ENCODE measurements around the gene CARM1. TPM values are rescaled to one million over a fixed set of nuclear protein-coding genes. Genes with fewer than 3 reads are reported as not detected.

CARM1 gene
- polyA plus RNA-seq, 1 donor from 2014 or later = 22.3 TPM

GRCh38 chr19:10846500-10847202 is 24.7 kb upstream of the CARM1 start:
- peaks cover 4% of the 10 kb centered on the region for H3K9me3 ChIP-seq (ENCODE audit: low read length)
- no peak overlapping the region for H2AFZ ChIP-seq (ENCODE audit: low read depth, low read length)
- no peak overlapping the region for H3K27ac ChIP-seq (ENCODE audit: low read length)
- H3K4me3 ChIP-seq (ENCODE audit: low read length) = no peak overlapping the region
- H3K9me2 ChIP-seq (ENCODE audit: insufficient read depth, low read length) = no peaks in the 10 kb centered on the region
- no peaks in the 10 kb centered on the region for H3K79me2 ChIP-seq (replicated peaks; ENCODE audit: insufficient read depth, low read length)
- no peak for TF ChIP-seq RAD21 (conservative IDR thresholded peaks at IDR 0.05)
- TF ChIP-seq MXI1 (conservative IDR thresholded peaks at IDR 0.05; ENCODE audit: poor library complexity, severe bottlenecking) = no peak
- TF ChIP-seq REST (IDR thresholded peaks at IDR 0.05; ENCODE audit: borderline replicate concordance) = no peak
- no peak for TF ChIP-seq EZH2 (IDR thresholded peaks at IDR 0.05; ENCODE audit: borderline replicate concordance, insufficient read depth, low read length, poor library complexity, severe bottlenecking)
- TF ChIP-seq EP300 (conservative IDR thresholded peaks at IDR 0.05; ENCODE audit: poor library complexity, severe bottlenecking) = no peak
- TF ChIP-seq SMC3 (conservative IDR thresholded peaks at IDR 0.05; ENCODE audit: poor library complexity) = no peak
- no peak for TF ChIP-seq POLR2AphosphoS5 (IDR thresholded peaks at IDR 0.05)
- TF ChIP-seq CTCF (IDR thresholded peaks at IDR 0.05; ENCODE audit: poor library complexity, severe bottlenecking) = no peak
- TF ChIP-seq TAF1 (IDR thresholded peaks at IDR 0.05; ENCODE audit: low read depth) = no peak
- H3K9ac ChIP-seq (ENCODE audit: low read length) = no peak overlapping the region
- no peaks in the 10 kb centered on the region for H4K20me1 ChIP-seq (ENCODE audit: insufficient read depth)
- no peaks in the 10 kb centered on the region for H3F3A ChIP-seq (ENCODE audit: insufficient read depth, low read length, poor library complexity, severe bottlenecking)
- H3K36me3 ChIP-seq (ENCODE audit: insufficient read depth, low read length) = no peaks in the 10 kb centered on the region
- H3K4me2 ChIP-seq (ENCODE audit: low read length) = no peak overlapping the region
- H3K27me3 ChIP-seq (ENCODE audit: insufficient read depth, low read depth, low read length) = no peaks in the 10 kb centered on the region

GRCh38 chr19:10848230-10848856 is 23.0 kb upstream of the CARM1 start, which contains the start of gene C19orf38:
TSS of gene C19orf38 (plus strand) at chr19:10848415. CDS start at chr19:10848509, 94 bp downstream.
- H3K4me3 ChIP-seq (ENCODE audit: low read length) = no peak within 1 kb of the TSS
- H2AFZ ChIP-seq (ENCODE audit: low read depth, low read length) = no peak within 1 kb of the TSS
- no peak within 1 kb of the TSS for H3K9ac ChIP-seq (ENCODE audit: low read length)
- H3K36me3 ChIP-seq (ENCODE audit: insufficient read depth, low read length) = no peaks in the 10 kb centered on the region
- H3K9me2 ChIP-seq (ENCODE audit: insufficient read depth, low read length) = no peaks in the 10 kb centered on the region
- H3K79me2 ChIP-seq (replicated peaks; ENCODE audit: insufficient read depth, low read length) = no peaks in the 10 kb centered on the region
- TF ChIP-seq SMC3 (conservative IDR thresholded peaks at IDR 0.05; ENCODE audit: poor library complexity) = no peak
- TF ChIP-seq EZH2 (IDR thresholded peaks at IDR 0.05; ENCODE audit: borderline replicate concordance, insufficient read depth, low read length, poor library complexity, severe bottlenecking) = no peak
- no peak for TF ChIP-seq MXI1 (conservative IDR thresholded peaks at IDR 0.05; ENCODE audit: poor library complexity, severe bottlenecking)
- TF ChIP-seq CTCF (IDR thresholded peaks at IDR 0.05; ENCODE audit: poor library complexity, severe bottlenecking) = no peak
- no peak for TF ChIP-seq TAF1 (IDR thresholded peaks at IDR 0.05; ENCODE audit: low read depth)
- TF ChIP-seq RAD21 (conservative IDR thresholded peaks at IDR 0.05) = no peak
- no peak for TF ChIP-seq EP300 (conservative IDR thresholded peaks at IDR 0.05; ENCODE audit: poor library complexity, severe bottlenecking)
- TF ChIP-seq POLR2AphosphoS5 (IDR thresholded peaks at IDR 0.05) = no peak
- no peak for TF ChIP-seq REST (IDR thresholded peaks at IDR 0.05; ENCODE audit: borderline replicate concordance)
- no peak within 1 kb of the TSS for H3K27ac ChIP-seq (ENCODE audit: low read length)
- H3K27me3 ChIP-seq (ENCODE audit: insufficient read depth, low read depth, low read length) = no peaks in the 10 kb centered on the region
- no peaks in the 10 kb centered on the region for H4K20me1 ChIP-seq (ENCODE audit: insufficient read depth)
- H3K9me3 ChIP-seq (ENCODE audit: low read length) = peaks cover 4% of the 10 kb centered on the region
- no peaks in the 10 kb centered on the region for H3F3A ChIP-seq (ENCODE audit: insufficient read depth, low read length, poor library complexity, severe bottlenecking)
- no peak within 1 kb of the TSS for H3K4me2 ChIP-seq (ENCODE audit: low read length)

Data from neural cell (in vitro differentiated cells).